Caco-2 (cell line): Measurements from ENCODE around the gene ZNF615. TPM values are rescaled to one million over a fixed set of nuclear protein-coding genes. Genes with fewer than 3 reads are reported as not detected.
A peak's percentile ranks its signal among the peaks of the same experiment; 100 is the strongest.

Experiments
- BruUV-seq: library from RNA; stranded (reverse); fragments of 400-500 nt; replicated peaks from 2 replicates; lab custom pipeline; 2021; lab: Mats Ljungman, UMichigan
- CTCF ChIA-PET: fragments of 300-600 bp; sonication (Branson Sonifier 250); formaldehyde crosslinking; loops from one replicate; lab custom pipeline; 2022; ENCODE audit warnings: antibody characterized with exemption; lab: Charles Lee
- POLR2A ChIA-PET: fragments of 300-600 bp; sonication (Branson Sonifier 250); formaldehyde crosslinking; loops from one replicate; lab custom pipeline; 2022; ENCODE audit warnings: antibody characterized with exemption; lab: Charles Lee
- DNase-seq, 2 experiments: peaks; one replicate each; pipeline versions ENCODE4 v3.0.0 to v3.0.0-alpha.2; 2020 to 2022
- H3K27me3 ChIP-seq: replicated peaks from 2 replicates; pipeline ENCODE4 v1.6.0; 2011; ENCODE audit warnings: low read length; ENCODE audit not compliant: control insufficient read depth, insufficient read depth
- H3K36me3 ChIP-seq: 2 replicates; pipeline ENCODE4 v1.5.1; 2011; ENCODE audit warnings: low read length; ENCODE audit not compliant: control insufficient read depth, insufficient read depth
- H3K4me1 ChIP-seq: fragments of 250-450 bp; sonication (Bioruptor Pico); 2 replicates; pipeline ENCODE4 v1.5.1; 2020; ENCODE audit warnings: mild to moderate bottlenecking
- H3K4me3 ChIP-seq: 2 replicates; pipeline ENCODE4 v1.5.1; 2011; ENCODE audit warnings: low read depth, mild to moderate bottlenecking, control low read depth, low read length
- H3K9me3 ChIP-seq: fragments of 250-450 bp; sonication (Bioruptor Pico); 2 replicates; pipeline ENCODE4 v1.5.1; 2020; ENCODE audit warnings: mild to moderate bottlenecking, moderate library complexity
- H3K27ac Mint-ChIP-seq: one replicate; pipeline ENCODE4 v1.8.0; 2022; ENCODE audit warnings: mixed read lengths; ENCODE audit not compliant: unreplicated experiment
- H3K27me3 Mint-ChIP-seq: one replicate; pipeline ENCODE4 v1.8.0; 2022; ENCODE audit warnings: mixed read lengths; ENCODE audit not compliant: insufficient read depth, unreplicated experiment
- H3K36me3 Mint-ChIP-seq: one replicate; pipeline ENCODE4 v1.8.0; 2022; ENCODE audit warnings: mild to moderate bottlenecking, mixed read lengths; ENCODE audit not compliant: insufficient read depth, unreplicated experiment
- H3K4me1 Mint-ChIP-seq: one replicate; pipeline ENCODE4 v1.8.0; 2022; ENCODE audit warnings: low read depth, mixed read lengths; ENCODE audit not compliant: unreplicated experiment
- H3K4me3 Mint-ChIP-seq: one replicate; pipeline ENCODE4 v1.8.0; 2022; ENCODE audit warnings: mild to moderate bottlenecking, moderate library complexity, mixed read lengths; ENCODE audit not compliant: unreplicated experiment
- H3K9me3 Mint-ChIP-seq: one replicate; pipeline ENCODE4 v1.8.0; 2022; ENCODE audit warnings: mixed read lengths; ENCODE audit not compliant: unreplicated experiment
- CTCF ChIP-seq, 2 experiments: fragments of 200-600 bp in 1 of 2; IDR thresholded peaks; 1 replicate in 1 of 2; 2 replicates in 1 of 2; pipeline versions ENCODE4 v1.5.1 to v1.8.0; 2011 to 2022; ENCODE audit warnings: antibody characterized with exemption in 1 of 2, control low read depth in 1 of 2, inconsistent platforms in 1 of 2, low read depth in 1 of 2, low read length in 1 of 2, mild to moderate bottlenecking in 1 of 2, moderate library complexity in 1 of 2; ENCODE audit not compliant: insufficient read depth in 1 of 2, severe bottlenecking in 1 of 2, unreplicated experiment in 1 of 2
- intact Hi-C: fragments of 100-400 bp; cut with micrococcal nuclease; formaldehyde crosslinking; loops from one replicate; pipeline ENCODE4 v1.10.0; 2022; ENCODE audit not compliant: unreplicated experiment
- total RNA-seq: library from RNA; stranded (reverse); gene quantifications from 2 replicates; pipeline ENCODE4 v1.2.3, GENCODE V29; 2022

The ZNF615 gene
- total RNA-seq, 1 experiment from 2014 or later, result 7.1 TPM

GRCh38 chr19:52048555-52049501 is 40.8 kb upstream of the ZNF615 start, which contains the start of gene ZNF432:
Gene ZNF432, minus strand, starts transcription at chr19:52048838. Its CDS starts 1,970 bp downstream, at chr19:52046868.
- DNase-seq, result peak; percentile 92 to 93
- no peak for TF ChIP-seq CTCF (IDR thresholded peaks at IDR 0.05; ENCODE audit: insufficient read depth in 1 of 2, low read depth in 1 of 2, low read length in 1 of 2, severe bottlenecking in 1 of 2, unreplicated experiment in 1 of 2)
- CTCF ChIA-PET, result interaction anchor here (0.6 kb wide), 1 partner anchor 26 kb away, joined by 3 read pairs; no protein-coding TSS in a partner anchor
- H3K4me1 ChIP-seq, result 0 out of 2 replicates have a peak, but pooled peaks cover 9% of the 10 kb centered on the region
- H3K27ac Mint-ChIP-seq, result peak within 1 kb of the TSS; percentile 99
- peak within 1 kb of the TSS; percentile 86 for H3K4me3 ChIP-seq
- peaks cover 25% of the 10 kb centered on the region for H3K9me3 ChIP-seq
- H3K4me1 Mint-ChIP-seq, result peaks cover 17% of the 10 kb centered on the region
- H3K9me3 Mint-ChIP-seq, result peaks cover 53% of the 10 kb centered on the region
- no peaks in the 10 kb centered on the region for H3K27me3 Mint-ChIP-seq
- POLR2A ChIA-PET, result interaction anchor here (0.8 kb wide), 1 partner anchor 41 kb away, joined by 5 read pairs; no protein-coding TSS in a partner anchor
- H3K4me3 Mint-ChIP-seq, result peak within 1 kb of the TSS; percentile 93
- TSS peak; percentile 88 for BruUV-seq
- no peaks in the 10 kb centered on the region for H3K27me3 ChIP-seq
- intact Hi-C loops, result loop anchor here (1.0 kb wide), 2 partner anchors 21 to 41 kb away; partner anchors contain the start of genes ZNF614 and ZNF615
- H3K36me3 Mint-ChIP-seq, result peaks cover 57% of the 10 kb centered on the region
- H3K36me3 ChIP-seq, result no peaks in the 10 kb centered on the region; the same call in 1 of the 2 replicates

- intact Hi-C loops, result no loop called here
- DNase-seq, result no peak
- POLR2A ChIA-PET, result no interaction called here
- CTCF ChIA-PET, result no interaction called here
- Mint-ChIP-seq H3K4me3 (no peak overlapping the region), H3K4me1 (no peaks in the 10 kb centered on the region), H3K27ac (no peak overlapping the region), H3K36me3 (peaks cover 53% of the 10 kb centered on the region), H3K27me3 (no peaks in the 10 kb centered on the region), H3K9me3 (peaks cover 56% of the 10 kb centered on the region)
- Histone ChIP-seq H3K27me3 (no peaks in the 10 kb centered on the region), H3K4me3 (no peak overlapping the region), H3K4me1 (no peaks in the 10 kb centered on the region), H3K9me3 (peaks cover 45% of the 10 kb centered on the region), H3K36me3 (peaks cover 15% of the 10 kb centered on the region)
- BruUV-seq, result no TSS peak
- TF ChIP-seq CTCF (IDR thresholded peaks at IDR 0.05; ENCODE audit: insufficient read depth in 1 of 2, low read depth in 1 of 2, low read length in 1 of 2, severe bottlenecking in 1 of 2, unreplicated experiment in 1 of 2), result no peak
These were observed 31.2 kb upstream of the ZNF615 start for GRCh38 chr19:52039169-52039568.

- Mint-ChIP-seq H3K9me3 (peaks cover 61% of the 10 kb centered on the region), H3K27me3 (no peaks in the 10 kb centered on the region), H3K27ac (no peak overlapping the region), H3K36me3 (peaks cover 52% of the 10 kb centered on the region), H3K4me1 (no peaks in the 10 kb centered on the region), H3K4me3 (no peak overlapping the region)
- no peaks in the 10 kb centered on the region for H3K4me1 ChIP-seq
- no peak for TF ChIP-seq CTCF (IDR thresholded peaks at IDR 0.05; ENCODE audit: insufficient read depth in 1 of 2, low read depth in 1 of 2, low read length in 1 of 2, severe bottlenecking in 1 of 2, unreplicated experiment in 1 of 2)
- H3K27me3 ChIP-seq, result no peaks in the 10 kb centered on the region
- CTCF ChIA-PET, result no interaction called here
- H3K4me3 ChIP-seq, result no peak overlapping the region
- H3K9me3 ChIP-seq, result peaks cover 53% of the 10 kb centered on the region
- intact Hi-C loops, result no loop called here
- TSS peak; percentile 6 for BruUV-seq
- POLR2A ChIA-PET, result no interaction called here
- DNase-seq, result no peak
- H3K36me3 ChIP-seq, result peaks cover 15% of the 10 kb centered on the region
These were observed 26.2 kb upstream of the ZNF615 start for GRCh38 chr19:52034051-52034728.
